HEK293 (cell line): ENCODE measurements around the gene CCSER1.

ENCODE experiments used
- CTCF ChIA-PET: fragments of 350-600 bp; formaldehyde crosslinking; extraction: SDS; loops from one replicate; lab custom pipeline; 2021; ENCODE audit warnings: antibody characterized with exemption; lab: Yijun Ruan, JAX
- POLR2A ChIA-PET: fragments of 300-600 bp; formaldehyde crosslinking; extraction: SDS; loops from one replicate; lab custom pipeline; 2020; ENCODE audit warnings: antibody characterized with exemption, inconsistent platforms; lab: Yijun Ruan, JAX
- H3K27ac ChIP-seq: fragments of 200-500 bp; sonication (Bioruptor generic); 2 replicates; pipeline ENCODE4 v1.5.1; 2014; ENCODE audit warnings: low read depth, low read length, control low read depth, inconsistent platforms; ENCODE audit errors: extremely low read depth
- H3K36me3 ChIP-seq, 2 experiments: fragments of 200-500 bp in 1 of 2; sonication (Bioruptor generic) in 1 of 2; 1 replicate in 1 of 2; 2 replicates in 1 of 2; pipeline ENCODE4 v1.5.1; 2014 to 2017; ENCODE audit warnings: inconsistent platforms in 2 of 2, low read length in 2 of 2; ENCODE audit not compliant: control insufficient read depth in 2 of 2, insufficient read depth in 1 of 2
- H3K4me1 ChIP-seq: fragments of 200-500 bp; sonication (Bioruptor generic); 2 replicates; pipeline ENCODE4 v1.5.1; 2014; ENCODE audit warnings: mild to moderate bottlenecking, low read length, inconsistent platforms; ENCODE audit not compliant: control insufficient read depth, insufficient read depth
- H3K4me3 ChIP-seq: 2 replicates; pipeline ENCODE4 v1.5.1; 2011; ENCODE audit warnings: low read depth, mild to moderate bottlenecking, control low read depth, low read length, moderate library complexity
- H3K9me3 ChIP-seq: fragments of 200-500 bp; sonication (Bioruptor generic); 2 replicates; pipeline ENCODE4 v1.5.1; 2014; ENCODE audit warnings: low read depth, low read length, inconsistent platforms; ENCODE audit not compliant: control insufficient read depth, insufficient read depth
- CTCF ChIP-seq: fragments of 450-650 bp; formaldehyde crosslinking; IDR thresholded peaks from 2 replicates; pipeline ENCODE4 v1.5.1; 2016; ENCODE audit warnings: missing biosample characterization, missing genetic modification characterization
- GLI4 ChIP-seq: fragments of 450-650 bp; formaldehyde crosslinking; IDR thresholded peaks from 2 replicates; pipeline ENCODE4 v1.5.1; 2016; ENCODE audit warnings: missing biosample characterization, missing genetic modification characterization
- HOXD13 ChIP-seq: sonication (generic); formaldehyde crosslinking; IDR thresholded peaks from 2 replicates; pipeline ENCODE4 v1.8.0; 2022; ENCODE audit warnings: missing genetic modification reagents, borderline replicate concordance
- TSHZ1 ChIP-seq: fragments of 450-650 bp; formaldehyde crosslinking; IDR thresholded peaks from 2 replicates; pipeline ENCODE4 v1.5.1; 2016; ENCODE audit warnings: missing biosample characterization, missing genetic modification characterization, borderline replicate concordance
- ZNF214 ChIP-seq: fragments of 450-650 bp; formaldehyde crosslinking; IDR thresholded peaks from 2 replicates; pipeline ENCODE4 v1.5.1; 2017; ENCODE audit warnings: missing biosample characterization, mild to moderate bottlenecking, missing genetic modification characterization, borderline replicate concordance
- ZNF221 ChIP-seq: fragments of 450-650 bp; formaldehyde crosslinking; IDR thresholded peaks from 2 replicates; pipeline ENCODE4 v1.5.1; 2017; ENCODE audit warnings: missing biosample characterization, missing genetic modification characterization, borderline replicate concordance
- ZNF350 ChIP-seq: fragments of 450-650 bp; formaldehyde crosslinking; IDR thresholded peaks from 2 replicates; pipeline ENCODE4 v1.5.0; 2017; ENCODE audit warnings: missing biosample characterization, mild to moderate bottlenecking, missing genetic modification characterization
- ZNF48 ChIP-seq: fragments of 450-650 bp; formaldehyde crosslinking; IDR thresholded peaks from 2 replicates; pipeline ENCODE4 v1.5.1; 2016; ENCODE audit warnings: missing biosample characterization, missing genetic modification characterization
- ZNF501 ChIP-seq: fragments of 450-650 bp; formaldehyde crosslinking; IDR thresholded peaks from 2 replicates; pipeline ENCODE4 v1.5.1; 2016; ENCODE audit warnings: missing biosample characterization, missing genetic modification characterization
- ZNF558 ChIP-seq: fragments of 450-650 bp; formaldehyde crosslinking; IDR thresholded peaks from 2 replicates; pipeline ENCODE4 v1.5.1; 2016; ENCODE audit warnings: missing biosample characterization, missing genetic modification characterization
- ZNF610 ChIP-seq: fragments of 450-650 bp; formaldehyde crosslinking; IDR thresholded peaks from 2 replicates; pipeline ENCODE4 v1.5.1; 2016; ENCODE audit warnings: missing biosample characterization, missing genetic modification characterization, borderline replicate concordance
- ZNF626 ChIP-seq: fragments of 450-650 bp; sonication (Bioruptor Pico); formaldehyde crosslinking; IDR thresholded peaks from 2 replicates; pipeline ENCODE4 v1.5.1; 2018; ENCODE audit warnings: missing biosample characterization, missing genetic modification characterization, inconsistent platforms
- ZNF660 ChIP-seq: fragments of 450-650 bp; IDR thresholded peaks from 2 replicates; pipeline ENCODE4 v1.5.1; 2018; ENCODE audit warnings: missing biosample characterization, mild to moderate bottlenecking, missing genetic modification characterization
- ZNF677 ChIP-seq: fragments of 450-650 bp; IDR thresholded peaks from 2 replicates; pipeline ENCODE4 v1.5.0; 2018; ENCODE audit warnings: missing biosample characterization, mild to moderate bottlenecking, missing genetic modification characterization, moderate library complexity
- ZNF843 ChIP-seq: fragments of 450-650 bp; formaldehyde crosslinking; IDR thresholded peaks from 2 replicates; pipeline ENCODE4 v1.5.1; 2016; ENCODE audit warnings: missing biosample characterization, missing genetic modification characterization
- ZSCAN16 ChIP-seq: fragments of 450-650 bp; formaldehyde crosslinking; IDR thresholded peaks from 2 replicates; pipeline ENCODE4 v1.5.1; 2016; ENCODE audit warnings: missing biosample characterization, missing genetic modification characterization
- ZSCAN23 ChIP-seq: fragments of 450-650 bp; formaldehyde crosslinking; IDR thresholded peaks from 2 replicates; pipeline ENCODE4 v1.5.1; 2016; ENCODE audit warnings: missing biosample characterization, missing genetic modification characterization
- ZSCAN30 ChIP-seq: fragments of 450-650 bp; IDR thresholded peaks from 2 replicates; pipeline ENCODE4 v1.5.1; 2018; ENCODE audit warnings: missing biosample characterization, mild to moderate bottlenecking, missing genetic modification characterization, moderate library complexity
- TF ChIP-seq, protein P1 (sequence below): fragments of 450-650 bp; formaldehyde crosslinking; conservative IDR thresholded peaks from 2 replicates; pipeline ENCODE4 v1.5.1; 2016; ENCODE audit warnings: low read depth, missing biosample characterization, missing genetic modification characterization
- TF ChIP-seq, protein P2 (sequence below): fragments of 450-650 bp; formaldehyde crosslinking; IDR thresholded peaks from 2 replicates; pipeline ENCODE4 v1.5.1; 2016; ENCODE audit warnings: missing biosample characterization, missing genetic modification characterization, low read depth

The CCSER1 gene

GRCh38 chr4:91114386-91114785 lies 987.2 kb downstream of the CCSER1 start:
- TF ChIP-seq ZSCAN30 (tag by site-specific recombination) (no peak), CTCF (tag by site-specific recombination) (no peak), ZSCAN23 (tag by site-specific recombination) (no peak), TSHZ1 (tag by site-specific recombination) (no peak), ZNF214 (tag by site-specific recombination) (no peak), ZNF843 (tag by site-specific recombination) (no peak), ZNF626 (tag by site-specific recombination) (no peak), HOXD13 (no peak), ZNF221 (tag by site-specific recombination) (no peak), ZNF660 (tag by site-specific recombination) (no peak), ZNF610 (tag by site-specific recombination) (no peak), ZNF558 (tag by site-specific recombination) (no peak), ZNF48 (tag by site-specific recombination) (no peak), ZNF501 (tag by site-specific recombination) (no peak), GLI4 (tag by site-specific recombination) (no peak), ZNF677 (tag by site-specific recombination) (no peak), ZSCAN16 (tag by site-specific recombination) (no peak), ZNF350 (tag by site-specific recombination) (no peak)
- TF ChIP-seq, protein P1, sequence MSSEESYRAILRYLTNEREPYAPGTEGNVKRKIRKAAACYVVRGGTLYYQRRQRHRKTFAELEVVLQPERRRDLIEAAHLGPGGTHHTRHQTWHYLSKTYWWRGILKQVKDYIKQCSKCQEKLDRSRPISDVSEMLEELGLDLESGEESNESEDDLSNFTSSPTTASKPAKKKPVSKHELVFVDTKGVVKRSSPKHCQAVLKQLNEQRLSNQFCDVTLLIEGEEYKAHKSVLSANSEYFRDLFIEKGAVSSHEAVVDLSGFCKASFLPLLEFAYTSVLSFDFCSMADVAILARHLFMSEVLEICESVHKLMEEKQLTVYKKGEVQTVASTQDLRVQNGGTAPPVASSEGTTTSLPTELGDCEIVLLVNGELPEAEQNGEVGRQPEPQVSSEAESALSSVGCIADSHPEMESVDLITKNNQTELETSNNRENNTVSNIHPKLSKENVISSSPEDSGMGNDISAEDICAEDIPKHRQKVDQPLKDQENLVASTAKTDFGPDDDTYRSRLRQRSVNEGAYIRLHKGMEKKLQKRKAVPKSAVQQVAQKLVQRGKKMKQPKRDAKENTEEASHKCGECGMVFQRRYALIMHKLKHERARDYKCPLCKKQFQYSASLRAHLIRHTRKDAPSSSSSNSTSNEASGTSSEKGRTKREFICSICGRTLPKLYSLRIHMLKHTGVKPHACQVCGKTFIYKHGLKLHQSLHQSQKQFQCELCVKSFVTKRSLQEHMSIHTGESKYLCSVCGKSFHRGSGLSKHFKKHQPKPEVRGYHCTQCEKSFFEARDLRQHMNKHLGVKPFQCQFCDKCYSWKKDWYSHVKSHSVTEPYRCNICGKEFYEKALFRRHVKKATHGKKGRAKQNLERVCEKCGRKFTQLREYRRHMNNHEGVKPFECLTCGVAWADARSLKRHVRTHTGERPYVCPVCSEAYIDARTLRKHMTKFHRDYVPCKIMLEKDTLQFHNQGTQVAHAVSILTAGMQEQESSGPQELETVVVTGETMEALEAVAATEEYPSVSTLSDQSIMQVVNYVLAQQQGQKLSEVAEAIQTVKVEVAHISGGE (tag by site-specific recombination), result no peak
- TF ChIP-seq, protein P2, sequence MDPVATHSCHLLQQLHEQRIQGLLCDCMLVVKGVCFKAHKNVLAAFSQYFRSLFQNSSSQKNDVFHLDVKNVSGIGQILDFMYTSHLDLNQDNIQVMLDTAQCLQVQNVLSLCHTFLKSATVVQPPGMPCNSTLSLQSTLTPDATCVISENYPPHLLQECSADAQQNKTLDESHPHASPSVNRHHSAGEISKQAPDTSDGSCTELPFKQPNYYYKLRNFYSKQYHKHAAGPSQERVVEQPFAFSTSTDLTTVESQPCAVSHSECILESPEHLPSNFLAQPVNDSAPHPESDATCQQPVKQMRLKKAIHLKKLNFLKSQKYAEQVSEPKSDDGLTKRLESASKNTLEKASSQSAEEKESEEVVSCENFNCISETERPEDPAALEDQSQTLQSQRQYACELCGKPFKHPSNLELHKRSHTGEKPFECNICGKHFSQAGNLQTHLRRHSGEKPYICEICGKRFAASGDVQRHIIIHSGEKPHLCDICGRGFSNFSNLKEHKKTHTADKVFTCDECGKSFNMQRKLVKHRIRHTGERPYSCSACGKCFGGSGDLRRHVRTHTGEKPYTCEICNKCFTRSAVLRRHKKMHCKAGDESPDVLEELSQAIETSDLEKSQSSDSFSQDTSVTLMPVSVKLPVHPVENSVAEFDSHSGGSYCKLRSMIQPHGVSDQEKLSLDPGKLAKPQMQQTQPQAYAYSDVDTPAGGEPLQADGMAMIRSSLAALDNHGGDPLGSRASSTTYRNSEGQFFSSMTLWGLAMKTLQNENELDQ (tag by site-specific recombination), result no peak
- ChIA-PET CTCF (interaction anchor here (0.7 to 1.4 kb wide), 2 partner anchors 12 to 17 kb away, joined by 3 to 4 read pairs; no protein-coding TSS in a partner anchor), POLR2A (no interaction called here)
- H3K36me3 ChIP-seq, result no peaks in the 10 kb centered on the region
- no peaks in the 10 kb centered on the region for H3K4me1 ChIP-seq
- H3K9me3 ChIP-seq, result no peaks in the 10 kb centered on the region
- no peak overlapping the region for H3K4me3 ChIP-seq
- no peak overlapping the region for H3K27ac ChIP-seq
